Right hindlimb (tissue), 1 donor: Measurements from ENCODE around the gene NMNAT2.
A peak's percentile ranks its signal among the peaks of the same experiment; 100 is the strongest.
"Not testable (repeated sequence)": the region's sequence is repeated elsewhere in the genome, so short reads cannot be mapped to it uniquely, and the experiment has no call there.

Source experiments
- DNase-seq: peaks from one replicate; pipeline ENCODE4 v3.0.0-alpha.2; 2018

Gene NMNAT2

GRCh38 chr1:183251101-183251958, 166.8 kb downstream of the NMNAT2 start:
- DNase-seq, result no peak

GRCh38 chr1:183249941-183250452, 168.2 kb downstream of the NMNAT2 start:
- DNase-seq, result no peak

DNA sequence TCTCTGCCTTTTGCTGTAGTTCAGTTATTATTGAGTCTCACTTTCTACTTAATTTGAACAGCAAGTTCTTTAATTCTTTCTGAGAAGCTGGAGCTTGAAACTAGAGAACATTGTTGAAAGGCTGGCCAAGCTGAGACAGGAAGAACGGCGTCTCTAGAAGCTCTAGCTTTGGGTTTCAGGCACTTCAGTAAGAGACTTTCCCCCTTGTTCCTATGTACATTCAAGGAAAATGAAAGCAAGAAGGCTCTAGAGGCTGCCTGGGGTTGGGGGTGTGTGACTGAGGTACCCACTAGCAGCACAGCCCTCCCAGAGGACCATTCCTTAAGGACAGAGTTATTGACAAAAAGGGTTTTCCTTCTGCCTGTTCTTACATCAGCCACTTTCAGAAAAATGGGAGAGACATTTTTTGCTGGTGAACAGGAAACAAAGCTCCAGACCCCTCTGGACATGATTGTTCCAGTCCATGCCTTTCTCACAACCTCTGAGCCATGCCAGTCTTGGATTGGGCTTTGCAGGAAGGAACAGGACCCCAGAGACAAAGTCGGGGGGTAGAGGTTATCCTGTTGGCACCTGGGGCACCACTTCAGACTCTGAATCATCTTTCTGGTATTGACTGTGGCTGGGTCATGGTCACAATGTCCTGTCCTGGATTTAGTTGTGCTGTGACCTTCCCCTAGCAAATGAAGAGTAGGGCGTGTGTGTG, 169.0 kb downstream of the NMNAT2 start:
- DNase-seq, result no peak

DNA sequence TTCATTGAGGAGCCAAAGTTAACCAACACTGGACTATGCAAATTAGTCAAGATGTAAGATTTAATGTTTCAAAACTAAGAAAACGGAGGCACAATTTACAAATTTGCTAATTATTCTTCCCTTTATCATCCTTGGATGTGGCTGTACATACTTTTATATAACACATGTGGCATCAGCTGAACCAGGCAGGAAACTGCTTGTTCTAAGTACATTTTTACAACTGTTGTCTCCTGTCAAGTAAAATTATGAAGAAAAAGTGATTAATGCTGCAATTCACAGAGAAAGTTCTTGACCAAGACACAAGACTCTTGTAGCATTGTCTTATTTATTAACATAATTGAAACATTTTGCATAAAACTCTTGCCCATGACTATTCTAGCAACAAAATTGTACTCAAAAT, 170.2 kb downstream of the NMNAT2 start:
- no peak for DNase-seq

DNA sequence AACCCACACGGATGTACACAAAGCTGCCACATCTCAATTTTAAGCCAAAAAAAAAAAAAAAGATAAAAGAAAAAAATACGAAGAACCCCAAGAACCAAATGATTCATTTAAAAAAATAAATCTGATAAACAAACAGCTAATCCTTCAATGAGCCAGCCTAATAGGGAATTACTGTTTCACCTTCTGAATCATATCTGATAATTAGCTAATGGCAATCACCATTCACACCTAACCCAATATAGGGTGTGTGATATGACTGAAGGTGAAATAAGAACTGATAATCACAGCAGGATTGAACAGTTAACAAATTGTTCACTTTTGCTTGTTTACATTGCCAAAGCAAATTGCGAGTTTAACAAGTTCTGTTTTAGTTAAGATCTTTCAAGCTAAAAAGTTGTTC, 170.7 kb downstream of the NMNAT2 start:
- DNase-seq, result no peak

- DNase-seq, result no peak
Measured at GRCh38 chr1:183247066-183247465, 171.1 kb downstream of the NMNAT2 start.

GRCh38 chr1:183246436-183246835, 171.7 kb downstream of the NMNAT2 start:
- no peak for DNase-seq

DNA sequence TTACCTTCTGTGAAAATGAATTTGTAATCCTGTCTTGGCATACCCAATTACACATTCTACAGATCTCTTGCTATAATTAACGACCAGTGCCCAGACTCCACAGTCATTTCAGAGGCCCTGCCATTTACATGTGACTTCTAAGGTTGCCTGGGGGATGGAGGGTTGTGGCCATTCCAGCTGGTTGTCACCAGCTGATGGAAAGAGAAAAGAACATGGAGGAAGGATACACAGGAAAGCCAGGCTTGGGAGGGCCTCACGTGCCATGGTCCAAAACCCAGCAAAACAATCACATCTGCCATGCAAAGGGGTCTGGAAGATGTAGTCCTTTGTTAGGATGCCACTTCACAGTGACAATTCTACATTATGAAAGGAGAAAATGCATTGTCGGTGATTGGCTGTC, 172.8 kb downstream of the NMNAT2 start:
- no peak for DNase-seq

GRCh38 chr1:183244466-183244865, 173.7 kb downstream of the NMNAT2 start:
- DNase-seq, result peak; percentile 87

- DNase-seq, result no peak
Measured at GRCh38 chr1:183243161-183244050, 174.8 kb downstream of the NMNAT2 start.

DNA sequence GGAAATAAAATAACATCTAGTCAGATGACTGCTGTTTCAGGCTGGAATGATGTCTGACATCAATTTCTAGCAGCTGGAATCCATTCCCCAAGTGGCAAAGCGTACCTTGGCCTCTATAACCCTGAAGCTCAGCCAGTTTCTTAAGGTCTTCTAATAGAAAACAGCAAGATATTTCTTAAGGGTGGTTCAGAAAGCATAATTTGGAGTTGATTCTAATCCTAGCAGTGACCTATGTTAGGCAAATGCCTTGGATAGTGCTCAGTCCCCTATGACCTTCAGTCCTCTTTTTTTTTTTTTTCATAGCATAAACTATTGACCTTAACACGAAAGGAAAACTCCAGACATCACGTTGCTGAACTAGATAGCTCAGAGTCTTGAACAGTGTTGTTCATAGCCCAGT, 175.6 kb downstream of the NMNAT2 start:
- DNase-seq, result peak; percentile 35

DNA sequence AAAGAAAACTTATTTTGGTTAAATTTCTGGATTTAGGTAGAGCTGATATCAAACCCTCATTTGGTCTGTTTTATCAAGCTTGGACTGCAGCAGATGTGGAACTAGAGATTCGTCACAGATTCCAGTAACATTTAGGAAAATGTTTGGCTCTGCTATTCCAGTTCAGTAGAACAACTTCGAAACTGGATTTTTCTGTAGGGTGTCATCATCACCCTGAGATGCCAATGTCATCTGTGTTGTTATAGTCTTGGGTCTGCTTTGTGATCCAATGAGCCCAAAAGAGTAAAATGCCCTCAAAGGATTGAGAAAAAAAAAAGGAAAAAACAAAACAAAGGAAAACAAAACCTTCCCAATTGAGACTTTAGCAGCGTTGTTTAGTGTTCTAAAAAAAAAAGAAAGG, 176.7 kb downstream of the NMNAT2 start:
- no peak for DNase-seq

DNA sequence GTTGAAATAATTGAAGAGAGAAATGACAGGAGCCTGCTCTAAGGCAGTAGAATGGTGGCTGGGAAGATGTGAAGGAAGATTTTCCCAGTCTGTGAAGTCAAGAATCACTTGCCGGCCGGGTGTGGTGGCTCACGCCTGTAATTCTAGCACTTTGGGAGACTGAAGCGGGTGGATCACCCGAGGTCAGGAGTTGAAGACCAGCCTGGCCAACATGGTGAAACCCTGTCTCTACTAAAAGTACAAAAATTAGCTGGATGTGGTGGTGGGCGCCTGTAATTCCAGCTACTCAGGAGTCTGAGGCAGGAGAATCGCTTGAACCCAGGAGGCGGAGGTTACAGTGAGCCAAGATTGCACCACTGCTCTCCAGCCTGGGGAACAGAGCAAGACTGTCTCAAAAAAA, 177.3 kb downstream of the NMNAT2 start:
- DNase-seq, result not testable (repeated sequence)

GRCh38 chr1:183240526-183240825, 177.7 kb downstream of the NMNAT2 start:
- DNase-seq, result no peak

- peak; percentile 41 for DNase-seq
Measured at GRCh38 chr1:183239793-183240525, 178.2 kb downstream of the NMNAT2 start.

DNA sequence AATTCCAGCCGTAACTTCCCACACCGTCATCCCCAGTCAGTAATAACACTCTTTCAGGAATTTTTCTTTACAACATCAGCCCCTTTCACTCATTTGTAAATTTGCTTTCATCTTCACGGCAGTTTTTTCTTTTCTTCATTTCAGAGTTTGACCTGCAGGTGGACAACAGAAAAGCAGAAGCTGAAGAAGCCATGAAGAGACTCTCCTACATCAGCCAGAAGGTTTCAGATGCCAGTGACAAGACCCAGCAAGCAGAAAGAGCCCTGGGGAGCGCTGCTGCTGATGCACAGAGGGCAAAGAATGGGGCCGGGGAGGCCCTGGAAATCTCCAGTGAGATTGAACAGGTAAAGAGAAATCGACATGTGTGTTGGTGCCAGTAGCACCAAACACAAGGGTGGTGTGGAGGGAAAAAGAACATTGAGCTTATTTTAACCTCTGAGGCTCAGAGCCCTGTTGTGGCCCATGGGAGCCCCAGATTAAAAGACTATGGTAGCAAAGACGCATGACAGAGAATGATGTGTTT, 178.9 kb downstream of the NMNAT2 start:
- no peak for DNase-seq

GRCh38 chr1:183238071-183238470, 180.1 kb downstream of the NMNAT2 start:
- no peak for DNase-seq

DNA sequence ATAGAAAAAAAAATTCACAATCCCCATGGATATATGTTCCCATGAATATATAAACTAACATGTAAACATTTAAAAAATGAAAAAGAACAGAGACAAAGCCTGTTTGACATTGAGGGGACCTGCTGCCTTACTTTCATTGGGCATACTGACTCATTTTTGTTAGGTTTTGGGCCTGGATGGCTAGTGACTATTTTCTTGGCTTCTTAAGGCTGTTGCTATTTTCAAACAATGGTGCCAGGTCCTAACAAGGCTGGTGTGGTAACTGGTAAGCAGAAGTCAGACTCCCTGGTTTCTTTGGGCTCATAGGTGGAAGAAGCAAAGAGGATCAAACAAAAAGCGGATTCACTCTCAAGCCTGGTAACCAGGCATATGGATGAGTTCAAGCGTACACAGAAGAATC, 181.1 kb downstream of the NMNAT2 start:
- no peak for DNase-seq

DNA sequence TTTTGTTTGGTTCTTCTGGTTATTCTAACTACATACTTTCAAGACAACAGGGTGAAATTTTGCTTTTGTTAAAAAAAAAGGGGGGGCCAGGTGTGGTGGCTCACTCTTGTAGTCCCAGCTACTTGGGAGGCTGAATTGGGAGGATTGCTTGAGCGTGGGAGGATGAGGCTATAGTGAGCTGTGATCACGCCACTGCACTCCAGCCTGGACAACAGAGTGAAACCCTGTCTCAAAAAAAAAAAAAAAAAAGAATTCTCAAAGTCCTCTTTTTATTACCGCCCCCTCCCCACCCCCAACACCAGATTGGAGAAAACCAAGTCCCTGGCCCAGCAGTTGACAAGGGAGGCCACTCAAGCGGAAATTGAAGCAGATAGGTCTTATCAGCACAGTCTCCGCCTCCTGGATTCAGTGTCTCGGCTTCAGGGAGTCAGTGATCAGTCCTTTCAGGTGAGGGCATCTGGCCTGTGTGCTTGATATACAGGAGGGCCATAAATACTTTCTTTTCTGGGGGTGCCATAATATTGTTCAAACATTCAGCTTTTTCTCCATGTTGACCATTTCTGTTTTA, 181.9 kb downstream of the NMNAT2 start:
- DNase-seq, result no peak

GRCh38 chr1:183235503-183235902, 182.7 kb downstream of the NMNAT2 start:
- no peak for DNase-seq

DNA sequence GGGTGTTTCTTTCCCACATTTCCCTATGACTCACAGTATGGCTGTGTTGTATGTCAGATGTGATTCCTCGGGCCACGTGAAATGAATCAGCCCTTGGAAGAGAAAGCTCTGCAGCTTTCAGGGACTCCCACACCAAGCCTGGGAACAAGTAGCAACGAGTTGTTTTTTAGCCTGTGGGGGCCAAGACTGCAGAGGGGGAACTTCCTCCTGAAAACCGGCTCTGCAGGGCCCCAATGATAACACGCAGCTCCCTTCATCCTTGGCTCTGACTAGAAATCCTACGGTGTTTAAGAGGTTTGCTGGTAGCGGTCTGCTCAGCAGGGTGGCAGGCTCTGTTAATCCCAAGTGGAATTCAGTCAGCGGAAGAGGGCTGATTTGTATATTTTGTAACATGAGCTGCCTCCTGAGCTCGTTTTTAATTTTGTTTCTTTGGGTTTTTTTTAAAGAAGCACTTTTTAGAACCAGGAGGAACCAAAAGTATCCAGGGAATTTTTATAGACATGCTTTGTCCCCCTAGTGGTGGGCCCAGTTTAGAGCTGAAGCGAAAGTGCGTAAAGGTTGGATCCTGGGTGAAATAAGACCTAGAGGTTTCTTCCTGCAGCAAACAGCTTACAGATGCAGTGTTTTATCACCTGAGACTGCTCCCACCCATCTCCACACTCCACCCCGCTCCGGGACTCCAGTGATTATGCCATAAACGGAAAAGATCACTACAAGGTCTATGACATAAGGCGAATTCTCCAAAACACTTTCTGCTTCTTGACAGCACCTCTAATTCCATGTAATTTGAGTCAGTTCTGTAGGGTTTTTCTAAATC, 183.3 kb downstream of the NMNAT2 start:
- peak; percentile 89 for DNase-seq
